RWPE1 (cell line): Measurements from ENCODE around the gene RNF114.
A peak's percentile ranks its signal among the peaks of the same experiment; 100 is the strongest.

ENCODE experiments used
- CTCF ChIA-PET: fragments of 350-600 bp; sonication (Branson Sonifier 250); formaldehyde crosslinking; extraction: SDS; loops from one replicate; lab custom pipeline; 2021; lab: Yijun Ruan, JAX
- POLR2A ChIA-PET: fragments of 400-600 bp; formaldehyde crosslinking; extraction: SDS; loops from one replicate; lab custom pipeline; 2020; ENCODE audit warnings: antibody characterized with exemption; ENCODE audit not compliant: low non-redundant PET; lab: Yijun Ruan, JAX
- DNase-seq: peaks from one replicate; pipeline ENCODE4 v3.0.0; 2012; ENCODE audit warnings: low spot score
- H3K27ac ChIP-seq: fragments of 450-650 bp; 2 replicates; pipeline ENCODE4 v1.5.1; 2017
- CTCF ChIP-seq: fragments of 450-650 bp; conservative IDR thresholded peaks from 2 replicates; pipeline ENCODE4 v1.5.1; 2017; ENCODE audit warnings: low read depth, mild to moderate bottlenecking

Gene RNF114

GRCh38 chr20:49907405-49908257 lies 28.6 kb upstream of the RNF114 start:
- CTCF ChIA-PET = interaction anchor here (0.6 to 1.5 kb wide), 4 partner anchors 18 to 329 kb away, joined by 3 to 7 read pairs (median 5); no protein-coding TSS in a partner anchor
- POLR2A ChIA-PET = interaction anchor here (0.5 kb wide), 1 partner anchor 24 kb away, joined by 3 read pairs; no protein-coding TSS in a partner anchor
- DNase-seq = no peak
- TF ChIP-seq CTCF = no peak
- no peak overlapping the region for H3K27ac ChIP-seq

- ChIA-PET CTCF (interaction anchor here (0.6 kb wide), 2 partner anchors 17 to 25 kb away, joined by 3 to 5 read pairs; no protein-coding TSS in a partner anchor), POLR2A (no interaction called here)
- DNase-seq = no peak
- H3K27ac ChIP-seq = no peak overlapping the region
- no peak for TF ChIP-seq CTCF
Observed at GRCh38 chr20:49908258-49908565, 28.0 kb upstream of the RNF114 start.

GRCh38 chr20:49909499-49910339 lies 26.5 kb upstream of the RNF114 start:
- CTCF ChIA-PET = interaction anchor here (0.6 to 1.1 kb wide), 5 partner anchors 10 to 1990 kb away, joined by 3 to 5 read pairs (median 4); no protein-coding TSS in a partner anchor
- no peak for DNase-seq
- no peak for TF ChIP-seq CTCF
- peak overlapping the region; percentile 2; the same call in 1 of the 2 replicates for H3K27ac ChIP-seq
- POLR2A ChIA-PET = no interaction called here

GRCh38 chr20:49910340-49910706 lies 25.9 kb upstream of the RNF114 start:
- ChIA-PET CTCF (interaction anchor here (0.6 to 4.7 kb wide), 3 partner anchors 22 to 277 kb away, joined by 3 to 20 read pairs (median 4); no protein-coding TSS in a partner anchor), POLR2A (no interaction called here)
- peak overlapping the region; percentile 2; the same call in 1 of the 2 replicates for H3K27ac ChIP-seq
- DNase-seq = no peak
- no peak for TF ChIP-seq CTCF

GRCh38 chr20:49913399-49914047 lies 22.7 kb upstream of the RNF114 start:
- no peak for TF ChIP-seq CTCF
- ChIA-PET POLR2A (no interaction called here), CTCF (interaction anchor here (0.6 to 4.7 kb wide), 8 partner anchors 14 to 581 kb away, joined by 3 to 20 read pairs (median 4); no protein-coding TSS in a partner anchor)

More at GRCh38 chr20:49913399-49914047, 22.7 kb upstream of the RNF114 start:
- no peak overlapping the region for H3K27ac ChIP-seq
- no peak for DNase-seq
